Gastroesophageal sphincter (tissue), 3 donors: ENCODE data around the gene KCNMB2.

Experiments
- CTCF ChIP-seq, 4 experiments: fragments of 200-600 bp in 2 of 4; fragments of 450-650 bp in 2 of 4; sonication (generic) in 1 of 4; IDR thresholded peaks; one replicate each; pipeline ENCODE4 v1.5.1; 2017 to 2019; ENCODE audit warnings: antibody characterized with exemption in 4 of 4, mild to moderate bottlenecking in 2 of 4, moderate library complexity in 2 of 4
- EP300 ChIP-seq: sonication (generic); formaldehyde crosslinking; IDR thresholded peaks from one replicate; pipeline ENCODE4 v1.6.1; 2017; ENCODE audit warnings: antibody characterized with exemption, mild to moderate bottlenecking
- POLR2A ChIP-seq, 2 donors: fragments of 450-650 bp; IDR thresholded peaks; one replicate each; pipeline ENCODE4 v1.6.1; 2017; ENCODE audit warnings: antibody characterized with exemption in 2 of 2, mild to moderate bottlenecking in 2 of 2, moderate library complexity in 1 of 2
- POLR2AphosphoS5 ChIP-seq: sonication (generic); formaldehyde crosslinking; IDR thresholded peaks from one replicate; pipeline ENCODE4 v1.6.1; 2017; ENCODE audit warnings: antibody characterized with exemption

- TF ChIP-seq POLR2A (IDR thresholded peaks at IDR 0.05): no peak
- TF ChIP-seq POLR2AphosphoS5: no peak
- TF ChIP-seq CTCF (IDR thresholded peaks at IDR 0.05): no peak
- no peak for TF ChIP-seq EP300
These were observed 232.0 kb downstream of the KCNMB2 start for GRCh38 chr3:178768072-178768864.
